Esophagus (tissue), 2 donors: ENCODE data around the gene LENG8. TPM values are rescaled to one million over a fixed set of nuclear protein-coding genes. Genes with fewer than 3 reads are reported as not detected.
A peak's percentile ranks its signal among the peaks of the same experiment; 100 is the strongest.

Experiments used
- H3K27ac ChIP-seq, 2 donors: one replicate each; pipeline ENCODE4 v1.5.1; 2013; ENCODE audit warnings: low read depth in 2 of 2, mild to moderate bottlenecking in 2 of 2, inconsistent platforms in 1 of 2, low read length in 1 of 2, moderate library complexity in 1 of 2
- H3K27me3 ChIP-seq, 2 donors: one replicate each; pipeline ENCODE4 v1.6.1; 2013; ENCODE audit warnings: low read length in 2 of 2, control low read depth in 1 of 2, mild to moderate bottlenecking in 1 of 2; ENCODE audit not compliant: insufficient read depth in 2 of 2, control insufficient read depth in 1 of 2
- H3K36me3 ChIP-seq, 2 donors: one replicate each; pipeline ENCODE4 v1.6.1; 2013; ENCODE audit warnings: low read length in 1 of 2; ENCODE audit not compliant: control insufficient read depth in 2 of 2, insufficient read depth in 2 of 2
- H3K4me1 ChIP-seq, 2 donors: one replicate each; pipeline ENCODE4 v1.6.1; 2013; ENCODE audit warnings: low read length in 1 of 2; ENCODE audit not compliant: control insufficient read depth in 2 of 2, insufficient read depth in 2 of 2
- H3K4me3 ChIP-seq, 2 donors: one replicate each; pipeline ENCODE4 v1.5.1; 2013; ENCODE audit warnings: low read length in 2 of 2, mild to moderate bottlenecking in 2 of 2, low read depth in 1 of 2, moderate library complexity in 1 of 2
- H3K9me3 ChIP-seq, 2 donors: one replicate each; pipeline ENCODE4 v1.6.1; 2013; ENCODE audit warnings: mild to moderate bottlenecking in 2 of 2, low read depth in 1 of 2, low read length in 1 of 2, moderate library complexity in 1 of 2; ENCODE audit not compliant: control insufficient read depth in 2 of 2, insufficient read depth in 1 of 2
- WGBS, 2 donors: extraction: QIAGEN DNeasy Blood & Tissue Kit; methylation state at CpG; one replicate each; pipeline ENCODE4 v1.1.7; 2013; 5-methylcytosine and 5-hydroxymethylcytosine counted together
- polyA plus RNA-seq, 2 donors: library from polyadenylated mRNA; stranded (reverse); fragments of 200-250 nt; gene quantifications; one replicate each; pipeline ENCODE4 v1.2.3, GENCODE V29; 2013
- donor health status: healthy with polysubstance abuse.
- donor health status: Bipolar disorder and iron deficiency.

Gene LENG8
- polyA plus RNA-seq, 2 donors, result 55.3 to 137 TPM

GRCh38 chr19:54459282-54460229 lies 10.6 kb downstream of the LENG8 start:
- H3K4me3 ChIP-seq, result no peak overlapping the region
- no peaks in the 10 kb centered on the region for H3K9me3 ChIP-seq
- peak overlapping the region in 1 of 2 donors; percentile 6 for H3K27ac ChIP-seq
- H3K4me1 ChIP-seq, result peaks cover 0 to 12% of the 10 kb centered on the region in 2 donors
- H3K36me3 ChIP-seq, result peaks cover 28 to 70% of the 10 kb centered on the region in 2 donors
- WGBS, 2 donors, result 66 to 77% methylated on average over 16 of the region's 16 CpGs
- H3K27me3 ChIP-seq, result no peaks in the 10 kb centered on the region

- H3K27me3 ChIP-seq, result no peaks in the 10 kb centered on the region
- no peaks in the 10 kb centered on the region for H3K9me3 ChIP-seq
- H3K4me3 ChIP-seq, result no peak overlapping the region
- no peak overlapping the region for H3K27ac ChIP-seq
- H3K36me3 ChIP-seq, result peaks cover 22 to 62% of the 10 kb centered on the region in 2 donors
- peaks cover 0 to 12% of the 10 kb centered on the region in 2 donors for H3K4me1 ChIP-seq
- WGBS, 2 donors, result 70 to 73% methylated on average over 27 to 39 of the region's 39 CpGs
These were observed 11.4 kb downstream of the LENG8 start for GRCh38 chr19:54460230-54461005.

- H3K27ac ChIP-seq, result no peak overlapping the region
- H3K4me3 ChIP-seq, result no peak overlapping the region
- no peaks in the 10 kb centered on the region for H3K9me3 ChIP-seq
- no peaks in the 10 kb centered on the region for H3K27me3 ChIP-seq
- peaks cover 0 to 12% of the 10 kb centered on the region in 2 donors for H3K4me1 ChIP-seq
- 65 to 77% methylated on average over 22 to 27 of the region's 27 CpGs for WGBS, 2 donors
- peaks cover 20 to 54% of the 10 kb centered on the region in 2 donors for H3K36me3 ChIP-seq
These were observed 12.2 kb downstream of the LENG8 start for GRCh38 chr19:54461210-54461609.

GRCh38 chr19:54461613-54462012 lies 12.6 kb downstream of the LENG8 start:
- Histone ChIP-seq H3K36me3 (peaks cover 16 to 50% of the 10 kb centered on the region in 2 donors), H3K27me3 (no peaks in the 10 kb centered on the region), H3K9me3 (no peaks in the 10 kb centered on the region), H3K27ac (peak overlapping the region in 1 of 2 donors; percentile 99), H3K4me3 (no peak overlapping the region), H3K4me1 (peaks cover 0 to 12% of the 10 kb centered on the region in 2 donors)
- 38 to 46% methylated on average over 3 of the region's 3 CpGs for WGBS, 2 donors

DNA sequence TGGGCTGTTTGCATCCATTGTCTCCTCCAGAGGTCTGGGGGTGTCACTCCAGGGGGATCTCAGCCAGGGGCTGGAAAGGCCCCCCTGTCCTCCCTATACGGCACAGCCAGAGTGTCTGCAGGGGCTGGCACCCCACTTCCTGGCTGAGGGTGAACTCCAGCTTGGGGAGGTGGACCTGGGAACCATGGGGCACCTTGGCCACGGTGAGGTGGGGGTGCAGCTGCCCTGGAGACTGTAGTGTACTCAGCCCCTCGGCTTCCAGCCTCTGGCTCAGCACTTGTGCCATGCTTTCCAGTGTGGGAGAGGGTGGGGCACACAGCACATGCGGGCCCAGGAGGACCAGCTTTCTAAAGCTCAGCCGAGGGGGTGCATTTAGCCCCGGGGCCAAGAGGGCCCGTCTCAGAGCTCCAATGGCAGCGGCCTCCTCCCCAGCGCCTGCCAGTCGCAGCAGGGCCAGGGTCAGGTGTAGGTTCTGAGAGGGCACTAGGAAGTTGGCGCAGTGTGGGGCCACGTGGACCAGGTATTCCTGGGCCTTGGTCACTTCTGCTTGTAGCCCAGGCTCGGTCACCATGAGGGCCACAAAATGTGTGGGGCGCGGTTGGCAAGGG lies 13.2 kb downstream of the LENG8 start:
- peak overlapping the region; percentile 89 to 99 for H3K27ac ChIP-seq
- peaks cover 11 to 44% of the 10 kb centered on the region in 2 donors for H3K36me3 ChIP-seq
- H3K27me3 ChIP-seq, result no peaks in the 10 kb centered on the region
- WGBS, 2 donors, result 58 to 62% methylated on average over 15 of the region's 15 CpGs
- peak overlapping the region; percentile 44 to 61 for H3K4me3 ChIP-seq
- no peaks in the 10 kb centered on the region for H3K9me3 ChIP-seq
- peaks cover 0 to 12% of the 10 kb centered on the region in 2 donors for H3K4me1 ChIP-seq

GRCh38 chr19:54462655-54463530 lies 13.9 kb downstream of the LENG8 start:
- Histone ChIP-seq H3K4me3 (peak overlapping the region; percentile 44 to 61), H3K27me3 (no peaks in the 10 kb centered on the region), H3K36me3 (peaks cover 7 to 37% of the 10 kb centered on the region in 2 donors), H3K4me1 (peaks cover 0 to 12% of the 10 kb centered on the region in 2 donors), H3K27ac (peak overlapping the region; percentile 89 to 99), H3K9me3 (no peaks in the 10 kb centered on the region)
- WGBS, 2 donors, result 4% methylated on average over 91 of the region's 91 CpGs

DNA sequence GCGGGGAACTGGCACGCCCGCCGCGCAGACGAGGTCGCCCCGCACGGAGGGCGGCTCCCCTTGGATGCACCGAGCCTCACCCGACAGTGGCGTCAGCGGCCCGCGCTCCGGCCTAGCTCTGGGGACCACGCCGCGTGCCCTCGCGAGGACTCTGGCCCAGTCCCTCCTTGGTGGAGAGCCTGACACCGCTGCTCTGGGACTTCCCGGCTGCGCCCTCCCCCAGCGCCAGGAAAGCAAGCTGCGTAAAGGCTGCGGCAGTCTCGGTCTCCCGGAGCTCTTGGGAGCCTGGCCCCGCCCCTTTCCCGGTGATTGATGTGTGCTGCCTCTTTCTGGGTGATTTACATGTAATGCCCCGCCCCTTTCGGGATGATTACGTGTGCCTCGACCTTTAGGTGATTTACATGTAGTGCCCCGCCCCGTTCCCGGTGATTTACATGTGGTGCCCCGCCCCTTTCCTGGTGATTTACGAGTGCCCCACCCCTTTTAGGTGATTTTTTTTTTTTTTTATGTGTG lies 14.6 kb downstream of the LENG8 start, which contains the start of gene LENG9:
Gene LENG9, minus strand, starts transcription at position 248 of the 513 bp plus-strand sequence. CDS start 252 bp downstream, outside the sequence.
- Histone ChIP-seq H3K4me1 (peaks cover 0 to 12% of the 10 kb centered on the region in 2 donors), H3K36me3 (peaks cover 4 to 30% of the 10 kb centered on the region in 2 donors), H3K27ac (peak within 1 kb of the TSS; percentile 89 to 99), H3K27me3 (no peaks in the 10 kb centered on the region), H3K4me3 (peak within 1 kb of the TSS; percentile 44 to 61), H3K9me3 (no peaks in the 10 kb centered on the region)
- WGBS, 2 donors, result 0% methylated on average over 41 of the region's 41 CpGs

DNA sequence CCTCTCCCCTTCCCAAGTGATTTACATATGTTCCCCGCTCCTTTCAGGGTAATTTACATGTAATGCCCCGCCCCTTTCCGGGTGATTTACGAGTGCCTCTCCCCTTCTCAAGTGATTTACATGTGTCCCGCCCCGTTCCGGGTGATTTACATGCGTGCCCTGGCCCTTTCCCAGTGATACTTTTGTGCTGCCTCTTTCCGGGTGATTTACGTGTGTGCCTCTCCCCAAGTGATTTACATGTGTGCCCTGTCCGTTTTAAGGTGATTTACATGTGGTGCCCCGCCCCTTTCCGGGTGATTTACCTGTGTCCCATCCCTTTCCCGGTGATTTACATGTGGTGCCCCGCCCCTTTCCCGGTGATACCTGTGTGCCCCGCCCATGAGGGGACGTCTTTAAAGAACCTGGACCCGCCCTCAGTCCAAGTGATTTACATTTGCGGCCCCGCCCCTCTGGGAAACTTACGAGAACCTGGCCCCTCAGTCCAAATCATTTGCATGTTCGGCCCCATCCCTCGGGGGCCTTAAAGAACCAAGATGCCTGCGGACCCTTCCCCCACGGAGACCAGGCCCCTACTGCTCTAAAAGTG lies 15.1 kb downstream of the LENG8 start:
- H3K27me3 ChIP-seq, result no peaks in the 10 kb centered on the region
- H3K4me1 ChIP-seq, result peaks cover 0 to 12% of the 10 kb centered on the region in 2 donors
- peak overlapping the region; percentile 44 to 58 for H3K4me3 ChIP-seq
- H3K27ac ChIP-seq, result peak overlapping the region; percentile 89 to 99
- H3K9me3 ChIP-seq, result no peaks in the 10 kb centered on the region
- WGBS, 2 donors, result 1% methylated on average over 26 of the region's 26 CpGs
- H3K36me3 ChIP-seq, result peaks cover 0 to 25% of the 10 kb centered on the region in 2 donors
